ENCODE measurements around the gene COLEC12.

The COLEC12 gene

GRCh38 chr18:497688-498087, 2.8 kb downstream of the COLEC12 start:
- no peak for TF ChIP-seq ISL1 (CRISPR knock-in tag; IDR thresholded peaks at IDR 0.05)
- TF ChIP-seq ZFP30 (CRISPR knock-in tag; IDR thresholded peaks at IDR 0.05): no peak
- no peak for TF ChIP-seq BACH2 (CRISPR knock-in tag; IDR thresholded peaks at IDR 0.05; ENCODE audit: borderline replicate concordance)
- TF ChIP-seq PATZ1 (CRISPR knock-in tag; IDR thresholded peaks at IDR 0.05; ENCODE audit: borderline replicate concordance): no peak
- no peak for TF ChIP-seq CSRNP3 (CRISPR knock-in tag; IDR thresholded peaks at IDR 0.05)
- TF ChIP-seq ARNTL (CRISPR knock-in tag; IDR thresholded peaks at IDR 0.05; ENCODE audit: borderline replicate concordance, low read depth): no peak
- no peak for TF ChIP-seq GLIS3 (CRISPR knock-in tag; IDR thresholded peaks at IDR 0.05)
- TF ChIP-seq PPARA (CRISPR knock-in tag; IDR thresholded peaks at IDR 0.05; ENCODE audit: borderline replicate concordance): no peak
- TF ChIP-seq TCF4 (CRISPR knock-in tag; IDR thresholded peaks at IDR 0.05; ENCODE audit: borderline replicate concordance): no peak
- no peak for TF ChIP-seq ZFP3 (CRISPR knock-in tag; IDR thresholded peaks at IDR 0.05)
- ATAC-seq: no peak

GRCh38 chr18:495452-495851, 5.0 kb downstream of the COLEC12 start:
- no peak for ATAC-seq
- TF ChIP-seq TCF4 (CRISPR knock-in tag; IDR thresholded peaks at IDR 0.05; ENCODE audit: borderline replicate concordance) (no peak), ESRRG (CRISPR knock-in tag; IDR thresholded peaks at IDR 0.05) (no peak), TSHZ2 (CRISPR knock-in tag; IDR thresholded peaks at IDR 0.05) (no peak), ZC3H10 (CRISPR knock-in tag; IDR thresholded peaks at IDR 0.05) (no peak), ZFP30 (CRISPR knock-in tag; IDR thresholded peaks at IDR 0.05) (no peak), CSDC2 (CRISPR knock-in tag; IDR thresholded peaks at IDR 0.05) (no peak), GLIS3 (CRISPR knock-in tag; IDR thresholded peaks at IDR 0.05) (no peak), PPARA (CRISPR knock-in tag; IDR thresholded peaks at IDR 0.05; ENCODE audit: borderline replicate concordance) (no peak), ZNF70 (CRISPR knock-in tag; IDR thresholded peaks at IDR 0.05) (no peak), RARB (CRISPR knock-in tag; IDR thresholded peaks at IDR 0.05) (no peak), CREB5 (CRISPR knock-in tag; IDR thresholded peaks at IDR 0.05; ENCODE audit: low read depth) (no peak), CSRNP3 (CRISPR knock-in tag; IDR thresholded peaks at IDR 0.05) (no peak), SNAI2 (CRISPR knock-in tag; IDR thresholded peaks at IDR 0.05) (no peak), TOX (CRISPR knock-in tag; IDR thresholded peaks at IDR 0.05; ENCODE audit: borderline replicate concordance) (no peak)

- no peak for TF ChIP-seq CREB5 (CRISPR knock-in tag; IDR thresholded peaks at IDR 0.05; ENCODE audit: low read depth)
- no peak for TF ChIP-seq ZFP30 (CRISPR knock-in tag; IDR thresholded peaks at IDR 0.05)
- no peak for TF ChIP-seq SNAI2 (CRISPR knock-in tag; IDR thresholded peaks at IDR 0.05)
- TF ChIP-seq CSRNP3 (CRISPR knock-in tag; IDR thresholded peaks at IDR 0.05): no peak
- no peak for TF ChIP-seq OSR1 (CRISPR knock-in tag; IDR thresholded peaks at IDR 0.05)
- no peak for ATAC-seq
Observed at GRCh38 chr18:495017-495416, 5.5 kb downstream of the COLEC12 start.

All from SK-N-SH treated with all-trans-retinoic acid at 6 μM for 48 hours (cell line).